K562 (cell line): Measurements from ENCODE around the gene LYRM7.
"Not testable (repeated sequence)": the region's sequence is repeated elsewhere in the genome, so short reads cannot be mapped to it uniquely, and the experiment has no call there.

Experiments
- ELF1 ChIP-seq: fragments of 200-800 bp; sonication (Bioruptor generic); IDR thresholded peaks from 2 replicates; pipeline ENCODE4 v1.6.1; 2016; ENCODE audit warnings: missing genetic modification characterization, missing compliant biosample characterization
- EZH2 ChIP-seq: IDR thresholded peaks from 2 replicates; pipeline ENCODE4 v1.6.1; 2012; ENCODE audit warnings: low read depth, mild to moderate bottlenecking, inconsistent platforms, low read length, borderline replicate concordance
- HDAC6 ChIP-seq: IDR thresholded peaks from 2 replicates; pipeline ENCODE4 v1.6.1; 2012; ENCODE audit warnings: low read depth, mild to moderate bottlenecking, control low read depth, inconsistent platforms, low read length, moderate library complexity
- SPI1 ChIP-seq: IDR thresholded peaks from 2 replicates; pipeline ENCODE4 v1.6.1; 2011; ENCODE audit warnings: low read depth, low read length, control low read depth, borderline replicate concordance
- TF ChIP-seq, protein P1 (sequence below), 3 experiments: IDR thresholded peaks in 2 of 3; conservative IDR thresholded peaks in 1 of 3; 2 replicates each; pipeline ENCODE4 v1.5.1; 2011 to 2012; ENCODE audit warnings: low read length in 3 of 3, mild to moderate bottlenecking in 3 of 3, control low read depth in 2 of 3, improper control_type of control experiment in 1 of 3, inconsistent platforms in 1 of 3, low read depth in 1 of 3, mixed read lengths in 1 of 3, moderate library complexity in 1 of 3; ENCODE audit not compliant: insufficient read depth in 2 of 3
- TF ChIP-seq, protein P2 (sequence below): fragments of 200-600 bp; sonication (generic); IDR thresholded peaks from one replicate; pipeline ENCODE4 v1.6.1; 2012; ENCODE audit warnings: mild to moderate bottlenecking, low read depth, low read length, inconsistent platforms
- TF ChIP-seq, protein P3 (sequence below): fragments of 450-650 bp; formaldehyde crosslinking; IDR thresholded peaks from 2 replicates; pipeline ENCODE4 v1.4.0; 2022; ENCODE audit warnings: mild to moderate bottlenecking, moderate library complexity

DNA sequence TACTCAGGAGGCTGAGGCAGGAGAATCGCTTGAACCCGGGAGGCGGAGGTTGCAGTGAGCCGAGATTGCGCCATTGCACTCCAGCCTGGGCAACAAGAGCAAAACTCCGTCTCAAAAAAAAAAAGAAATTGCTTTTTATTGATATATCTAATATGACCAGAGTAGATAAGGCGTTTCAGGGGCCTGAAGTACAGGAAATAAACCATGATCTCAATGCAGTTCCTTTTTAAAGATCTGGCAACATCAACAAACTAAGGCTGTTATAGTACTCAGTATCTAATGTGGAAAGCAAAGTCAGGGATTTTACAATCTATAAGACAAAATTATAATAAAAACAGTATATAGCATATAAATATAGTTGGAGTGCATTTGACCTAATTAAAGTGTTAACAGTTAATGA, 23.2 kb downstream of the LYRM7 start:
- TF ChIP-seq HDAC6; ELF1 (tag); EZH2; SPI1: not testable (repeated sequence)
- TF ChIP-seq, protein P1, sequence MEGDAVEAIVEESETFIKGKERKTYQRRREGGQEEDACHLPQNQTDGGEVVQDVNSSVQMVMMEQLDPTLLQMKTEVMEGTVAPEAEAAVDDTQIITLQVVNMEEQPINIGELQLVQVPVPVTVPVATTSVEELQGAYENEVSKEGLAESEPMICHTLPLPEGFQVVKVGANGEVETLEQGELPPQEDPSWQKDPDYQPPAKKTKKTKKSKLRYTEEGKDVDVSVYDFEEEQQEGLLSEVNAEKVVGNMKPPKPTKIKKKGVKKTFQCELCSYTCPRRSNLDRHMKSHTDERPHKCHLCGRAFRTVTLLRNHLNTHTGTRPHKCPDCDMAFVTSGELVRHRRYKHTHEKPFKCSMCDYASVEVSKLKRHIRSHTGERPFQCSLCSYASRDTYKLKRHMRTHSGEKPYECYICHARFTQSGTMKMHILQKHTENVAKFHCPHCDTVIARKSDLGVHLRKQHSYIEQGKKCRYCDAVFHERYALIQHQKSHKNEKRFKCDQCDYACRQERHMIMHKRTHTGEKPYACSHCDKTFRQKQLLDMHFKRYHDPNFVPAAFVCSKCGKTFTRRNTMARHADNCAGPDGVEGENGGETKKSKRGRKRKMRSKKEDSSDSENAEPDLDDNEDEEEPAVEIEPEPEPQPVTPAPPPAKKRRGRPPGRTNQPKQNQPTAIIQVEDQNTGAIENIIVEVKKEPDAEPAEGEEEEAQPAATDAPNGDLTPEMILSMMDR (IDR thresholded peaks at IDR 0.05 in 2 of 3, conservative IDR thresholded peaks at IDR 0.05 in 1 of 3; ENCODE audit: insufficient read depth in 2 of 3, low read depth in 1 of 3, low read length in 3 of 3), result not testable (repeated sequence)
- TF ChIP-seq, protein P2, sequence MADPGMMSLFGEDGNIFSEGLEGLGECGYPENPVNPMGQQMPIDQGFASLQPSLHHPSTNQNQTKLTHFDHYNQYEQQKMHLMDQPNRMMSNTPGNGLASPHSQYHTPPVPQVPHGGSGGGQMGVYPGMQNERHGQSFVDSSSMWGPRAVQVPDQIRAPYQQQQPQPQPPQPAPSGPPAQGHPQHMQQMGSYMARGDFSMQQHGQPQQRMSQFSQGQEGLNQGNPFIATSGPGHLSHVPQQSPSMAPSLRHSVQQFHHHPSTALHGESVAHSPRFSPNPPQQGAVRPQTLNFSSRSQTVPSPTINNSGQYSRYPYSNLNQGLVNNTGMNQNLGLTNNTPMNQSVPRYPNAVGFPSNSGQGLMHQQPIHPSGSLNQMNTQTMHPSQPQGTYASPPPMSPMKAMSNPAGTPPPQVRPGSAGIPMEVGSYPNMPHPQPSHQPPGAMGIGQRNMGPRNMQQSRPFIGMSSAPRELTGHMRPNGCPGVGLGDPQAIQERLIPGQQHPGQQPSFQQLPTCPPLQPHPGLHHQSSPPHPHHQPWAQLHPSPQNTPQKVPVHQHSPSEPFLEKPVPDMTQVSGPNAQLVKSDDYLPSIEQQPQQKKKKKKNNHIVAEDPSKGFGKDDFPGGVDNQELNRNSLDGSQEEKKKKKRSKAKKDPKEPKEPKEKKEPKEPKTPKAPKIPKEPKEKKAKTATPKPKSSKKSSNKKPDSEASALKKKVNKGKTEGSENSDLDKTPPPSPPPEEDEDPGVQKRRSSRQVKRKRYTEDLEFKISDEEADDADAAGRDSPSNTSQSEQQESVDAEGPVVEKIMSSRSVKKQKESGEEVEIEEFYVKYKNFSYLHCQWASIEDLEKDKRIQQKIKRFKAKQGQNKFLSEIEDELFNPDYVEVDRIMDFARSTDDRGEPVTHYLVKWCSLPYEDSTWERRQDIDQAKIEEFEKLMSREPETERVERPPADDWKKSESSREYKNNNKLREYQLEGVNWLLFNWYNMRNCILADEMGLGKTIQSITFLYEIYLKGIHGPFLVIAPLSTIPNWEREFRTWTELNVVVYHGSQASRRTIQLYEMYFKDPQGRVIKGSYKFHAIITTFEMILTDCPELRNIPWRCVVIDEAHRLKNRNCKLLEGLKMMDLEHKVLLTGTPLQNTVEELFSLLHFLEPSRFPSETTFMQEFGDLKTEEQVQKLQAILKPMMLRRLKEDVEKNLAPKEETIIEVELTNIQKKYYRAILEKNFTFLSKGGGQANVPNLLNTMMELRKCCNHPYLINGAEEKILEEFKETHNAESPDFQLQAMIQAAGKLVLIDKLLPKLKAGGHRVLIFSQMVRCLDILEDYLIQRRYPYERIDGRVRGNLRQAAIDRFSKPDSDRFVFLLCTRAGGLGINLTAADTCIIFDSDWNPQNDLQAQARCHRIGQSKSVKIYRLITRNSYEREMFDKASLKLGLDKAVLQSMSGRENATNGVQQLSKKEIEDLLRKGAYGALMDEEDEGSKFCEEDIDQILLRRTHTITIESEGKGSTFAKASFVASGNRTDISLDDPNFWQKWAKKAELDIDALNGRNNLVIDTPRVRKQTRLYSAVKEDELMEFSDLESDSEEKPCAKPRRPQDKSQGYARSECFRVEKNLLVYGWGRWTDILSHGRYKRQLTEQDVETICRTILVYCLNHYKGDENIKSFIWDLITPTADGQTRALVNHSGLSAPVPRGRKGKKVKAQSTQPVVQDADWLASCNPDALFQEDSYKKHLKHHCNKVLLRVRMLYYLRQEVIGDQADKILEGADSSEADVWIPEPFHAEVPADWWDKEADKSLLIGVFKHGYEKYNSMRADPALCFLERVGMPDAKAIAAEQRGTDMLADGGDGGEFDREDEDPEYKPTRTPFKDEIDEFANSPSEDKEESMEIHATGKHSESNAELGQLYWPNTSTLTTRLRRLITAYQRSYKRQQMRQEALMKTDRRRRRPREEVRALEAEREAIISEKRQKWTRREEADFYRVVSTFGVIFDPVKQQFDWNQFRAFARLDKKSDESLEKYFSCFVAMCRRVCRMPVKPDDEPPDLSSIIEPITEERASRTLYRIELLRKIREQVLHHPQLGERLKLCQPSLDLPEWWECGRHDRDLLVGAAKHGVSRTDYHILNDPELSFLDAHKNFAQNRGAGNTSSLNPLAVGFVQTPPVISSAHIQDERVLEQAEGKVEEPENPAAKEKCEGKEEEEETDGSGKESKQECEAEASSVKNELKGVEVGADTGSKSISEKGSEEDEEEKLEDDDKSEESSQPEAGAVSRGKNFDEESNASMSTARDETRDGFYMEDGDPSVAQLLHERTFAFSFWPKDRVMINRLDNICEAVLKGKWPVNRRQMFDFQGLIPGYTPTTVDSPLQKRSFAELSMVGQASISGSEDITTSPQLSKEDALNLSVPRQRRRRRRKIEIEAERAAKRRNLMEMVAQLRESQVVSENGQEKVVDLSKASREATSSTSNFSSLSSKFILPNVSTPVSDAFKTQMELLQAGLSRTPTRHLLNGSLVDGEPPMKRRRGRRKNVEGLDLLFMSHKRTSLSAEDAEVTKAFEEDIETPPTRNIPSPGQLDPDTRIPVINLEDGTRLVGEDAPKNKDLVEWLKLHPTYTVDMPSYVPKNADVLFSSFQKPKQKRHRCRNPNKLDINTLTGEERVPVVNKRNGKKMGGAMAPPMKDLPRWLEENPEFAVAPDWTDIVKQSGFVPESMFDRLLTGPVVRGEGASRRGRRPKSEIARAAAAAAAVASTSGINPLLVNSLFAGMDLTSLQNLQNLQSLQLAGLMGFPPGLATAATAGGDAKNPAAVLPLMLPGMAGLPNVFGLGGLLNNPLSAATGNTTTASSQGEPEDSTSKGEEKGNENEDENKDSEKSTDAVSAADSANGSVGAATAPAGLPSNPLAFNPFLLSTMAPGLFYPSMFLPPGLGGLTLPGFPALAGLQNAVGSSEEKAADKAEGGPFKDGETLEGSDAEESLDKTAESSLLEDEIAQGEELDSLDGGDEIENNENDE, result not testable (repeated sequence)
- TF ChIP-seq, protein P3, sequence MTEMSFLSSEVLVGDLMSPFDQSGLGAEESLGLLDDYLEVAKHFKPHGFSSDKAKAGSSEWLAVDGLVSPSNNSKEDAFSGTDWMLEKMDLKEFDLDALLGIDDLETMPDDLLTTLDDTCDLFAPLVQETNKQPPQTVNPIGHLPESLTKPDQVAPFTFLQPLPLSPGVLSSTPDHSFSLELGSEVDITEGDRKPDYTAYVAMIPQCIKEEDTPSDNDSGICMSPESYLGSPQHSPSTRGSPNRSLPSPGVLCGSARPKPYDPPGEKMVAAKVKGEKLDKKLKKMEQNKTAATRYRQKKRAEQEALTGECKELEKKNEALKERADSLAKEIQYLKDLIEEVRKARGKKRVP, result not testable (repeated sequence)
